Spleen (tissue), 11 donors: ENCODE results near the gene TNN. TPM values are rescaled to one million over a fixed set of nuclear protein-coding genes. Genes with fewer than 3 reads are reported as not detected.
A peak's percentile ranks its signal among the peaks of the same experiment; 100 is the strongest.
"Not testable (repeated sequence)": the region's sequence is repeated elsewhere in the genome, so short reads cannot be mapped to it uniquely, and the experiment has no call there.

Source experiments
- DNase-seq: peaks from one replicate; pipeline ENCODE4 v3.0.0-alpha.2; 2020
- H3K27ac ChIP-seq, 8 donors: fragments of 200-600 bp; sonication (generic) in 7 of 8; 1 replicate in 4 of 8; 2 replicates in 4 of 8; pipeline versions ENCODE4 v1.5.0 to v1.8.0; 2016 to 2021; ENCODE audit warnings: inconsistent platforms in 4 of 8, mild to moderate bottlenecking in 4 of 8, moderate library complexity in 1 of 8
- H3K27me3 ChIP-seq, 7 donors: fragments of 200-600 bp; sonication (generic) in 6 of 7; replicated peaks in 1 of 7; 1 replicate in 4 of 7; 2 replicates in 3 of 7; pipeline versions ENCODE4 v1.5.0 to v1.8.0; 2016 to 2021; ENCODE audit warnings: inconsistent platforms in 3 of 7, mild to moderate bottlenecking in 1 of 7
- H3K36me3 ChIP-seq, 6 donors: fragments of 200-600 bp; sonication (generic) in 5 of 6; 1 replicate in 4 of 6; 2 replicates in 2 of 6; pipeline versions ENCODE4 v1.5.0 to v1.8.0; 2016 to 2021; ENCODE audit warnings: inconsistent platforms in 2 of 6
- H3K4me1 ChIP-seq, 6 donors: fragments of 200-600 bp; sonication (generic) in 5 of 6; 1 replicate in 3 of 6; 2 replicates in 3 of 6; pipeline versions ENCODE4 v1.5.0 to v1.8.0; 2016 to 2021; ENCODE audit warnings: inconsistent platforms in 3 of 6
- H3K4me3 ChIP-seq, 8 donors: fragments of 200-600 bp; sonication (generic) in 7 of 8; 1 replicate in 4 of 8; 2 replicates in 4 of 8; pipeline versions ENCODE4 v1.5.0 to v1.8.0; 2016 to 2021; ENCODE audit warnings: inconsistent platforms in 4 of 8, mild to moderate bottlenecking in 4 of 8, moderate library complexity in 2 of 8
- H3K9me3 ChIP-seq, 8 donors: fragments of 200-600 bp; sonication (generic) in 7 of 8; 1 replicate in 4 of 8; 2 replicates in 4 of 8; pipeline versions ENCODE4 v1.5.0 to v1.8.0; 2016 to 2021; ENCODE audit warnings: inconsistent platforms in 4 of 8
- CTCF ChIP-seq, 11 experiments: fragments of 200-600 bp in 7 of 11; fragments of 450-650 bp in 4 of 11; sonication (generic) in 4 of 11; IDR thresholded peaks in 8 of 11; conservative IDR thresholded peaks in 3 of 11; 1 replicate in 7 of 11; 2 replicates in 4 of 11; pipeline versions ENCODE4 v1.4.0 to v1.8.0; 2016 to 2021; ENCODE audit warnings: antibody characterized with exemption in 11 of 11, inconsistent platforms in 4 of 11, mild to moderate bottlenecking in 1 of 11
- POLR2A ChIP-seq, 3 donors: fragments of 450-650 bp; IDR thresholded peaks; one replicate each; pipeline ENCODE4 v1.5.1; 2017; ENCODE audit warnings: antibody characterized with exemption in 3 of 3, mild to moderate bottlenecking in 1 of 3
- POLR2AphosphoS5 ChIP-seq, 3 donors: sonication (generic); formaldehyde crosslinking; IDR thresholded peaks; one replicate each; pipeline ENCODE4 v1.5.1; 2017; ENCODE audit warnings: antibody characterized with exemption in 3 of 3
- WGBS, 5 donors: extraction: QIAGEN DNeasy Blood & Tissue Kit in 3 of 5; methylation state at CpG; one replicate each; pipeline versions ENCODE4 v1.1.5 to v1.1.7; 2013 to 2018; 5-methylcytosine and 5-hydroxymethylcytosine counted together
- intact Hi-C: fragments of 100-400 bp; cut with DNase I; formaldehyde crosslinking; loops from one replicate; pipeline ENCODE4 v1.15.0; 2023; ENCODE audit warnings: low total_unique reads
- polyA plus RNA-seq, 3 donors: library from polyadenylated mRNA; stranded (reverse); fragments of 200-250 nt; gene quantifications; one replicate each; pipeline ENCODE4 v1.2.1, GENCODE V29; 2013
- total RNA-seq, 7 donors: library from RNA; depleted of rRNA in 3 of 7; stranded (reverse); fragments of >200 nt in 3 of 7; fragmentation: NEBNext Ultra II Directional in 4 of 7; extraction: Animal tissue kit (Norgen Biotek cat#: 25700) in 4 of 7; gene quantifications; one replicate each; pipeline versions ENCODE4 v1.1.0 to v1.2.1, GENCODE V29; 2016 to 2021
- donor health status: healthy with polysubstance abuse.
- donor health status: DM: no; HTN: no; CAD: no; lungs with moderate emphysema.
- donor health status: DM: no; HTN: no; CAD: no.
- donor health status: Bipolar disorder and iron deficiency.
- donor health status: healthy.
- donor health status: DM: no; HTN: no; CAD: no.
- donor health status: DM: yes; HTN: yes; CAD: no.

TNN gene
- total and polyA plus RNA-seq, 10 donors, result 0.03 to 1.3 (median 0.37) TPM

GRCh38 chr1:175023922-175024242, 43.8 kb upstream of the TNN start:
- peak overlapping the region; percentile 14 to 91 (median 85) for H3K27ac ChIP-seq
- peaks cover 0 to 19% (median 3%) of the 10 kb centered on the region in 6 donors for H3K36me3 ChIP-seq
- intact Hi-C loops, DNase-seq, H3K27me3 ChIP-seq, H3K9me3 ChIP-seq: not testable (repeated sequence)
- peak overlapping the region; percentile 64 to 95 (median 72) for H3K4me3 ChIP-seq
- H3K4me1 ChIP-seq, result peaks cover 5 to 46% (median 18%) of the 10 kb centered on the region in 6 donors
- 92 to 100% (median 95%) methylated on average over 2 of the region's 2 CpGs for WGBS, 5 donors
- TF ChIP-seq CTCF (IDR thresholded peaks at IDR 0.05 in 8 of 11, conservative IDR thresholded peaks at IDR 0.05 in 3 of 11), result peak in 1 of 11 experiments; percentile 3

- intact Hi-C loops, result no loop called here
- H3K9me3 ChIP-seq, result no peaks in the 10 kb centered on the region
- H3K27me3 ChIP-seq, result no peaks in the 10 kb centered on the region
- no peak for TF ChIP-seq POLR2A (IDR thresholded peaks at IDR 0.05)
- H3K36me3 ChIP-seq, result peaks cover 0 to 15% (median 3%) of the 10 kb centered on the region in 6 donors
- WGBS, 5 donors, result 96 to 99% (median 96%) methylated on average over 2 of the region's 2 CpGs
- DNase-seq, result no peak
- H3K4me1 ChIP-seq, result peaks cover 5 to 44% (median 18%) of the 10 kb centered on the region in 6 donors
- H3K4me3 ChIP-seq, result no peak overlapping the region
- no peak overlapping the region for H3K27ac ChIP-seq
Measured at GRCh38 chr1:175024773-175025172, 42.9 kb upstream of the TNN start.

- H3K9me3 ChIP-seq, result no peaks in the 10 kb centered on the region
- H3K27ac ChIP-seq, result no peak overlapping the region
- H3K4me3 ChIP-seq, result no peak overlapping the region
- DNase-seq, result no peak
- WGBS, 5 donors, result 82 to 94% (median 88%) methylated on average over 4 of the region's 4 CpGs
- no peaks in the 10 kb centered on the region for H3K27me3 ChIP-seq
- H3K36me3 ChIP-seq, result no peaks in the 10 kb centered on the region
- H3K4me1 ChIP-seq, result peaks cover 0 to 10% (median 0%) of the 10 kb centered on the region in 6 donors
- TF ChIP-seq POLR2AphosphoS5 (IDR thresholded peaks at IDR 0.05), result no peak
- no peak for TF ChIP-seq CTCF (IDR thresholded peaks at IDR 0.05 in 8 of 11, conservative IDR thresholded peaks at IDR 0.05 in 3 of 11)
- no peak for TF ChIP-seq POLR2A (IDR thresholded peaks at IDR 0.05)
- intact Hi-C loops, result no loop called here
Measured at GRCh38 chr1:175033953-175034352, 33.7 kb upstream of the TNN start.

- WGBS, 5 donors, result 76 to 87% (median 82%) methylated on average over 2 of the region's 2 CpGs
Measured at GRCh38 chr1:175034775-175035174, 32.9 kb upstream of the TNN start.

More at GRCh38 chr1:175034775-175035174, 32.9 kb upstream of the TNN start:
- TF ChIP-seq CTCF (IDR thresholded peaks at IDR 0.05 in 8 of 11, conservative IDR thresholded peaks at IDR 0.05 in 3 of 11) (no peak), POLR2AphosphoS5 (IDR thresholded peaks at IDR 0.05) (no peak), POLR2A (IDR thresholded peaks at IDR 0.05) (no peak)
- Histone ChIP-seq H3K4me1 (peaks cover 0 to 5% (median 0%) of the 10 kb centered on the region in 6 donors), H3K9me3 (no peaks in the 10 kb centered on the region), H3K36me3 (no peaks in the 10 kb centered on the region), H3K27me3 (no peaks in the 10 kb centered on the region), H3K4me3 (no peak overlapping the region), H3K27ac (no peak overlapping the region)
- DNase-seq, result no peak
- intact Hi-C loops, result no loop called here
